WTC11 (cell line): Measurements from ENCODE around the gene STARD7.

Experiments used
- USF1 ChIP-seq: sonication (generic); formaldehyde crosslinking; IDR thresholded peaks from 2 replicates; pipeline ENCODE4 v1.8.0; 2022; ENCODE audit warnings: mild to moderate bottlenecking, missing genetic modification reagents
- ZNF121 ChIP-seq: sonication (generic); formaldehyde crosslinking; IDR thresholded peaks from 2 replicates; pipeline ENCODE4 v1.8.0; 2023; ENCODE audit warnings: missing genetic modification reagents
- ZNF396 ChIP-seq: fragments of 250-450 bp; sonication (Bioruptor Pico); IDR thresholded peaks from 2 replicates; pipeline ENCODE4 v1.8.0; 2021; ENCODE audit warnings: mild to moderate bottlenecking, moderate library complexity, borderline replicate concordance

GRCh38 chr2:96184188-96184587 is 24.4 kb downstream of the STARD7 start:
- no peak for TF ChIP-seq ZNF396
- TF ChIP-seq ZNF121 (CRISPR knock-in tag), result no peak
- no peak for TF ChIP-seq USF1 (CRISPR knock-in tag)
